Frontal cortex (tissue), 1 donor: Measurements from ENCODE around the gene FAM174C. TPM values are rescaled to one million over a fixed set of nuclear protein-coding genes. Genes with fewer than 3 reads are reported as not detected.

Experiments
- total RNA-seq: library from RNA; depleted of rRNA; stranded (reverse); fragments of >200 nt; gene quantifications from one replicate; pipeline ENCODE4 v1.2.3, GENCODE V29; 2014

Gene FAM174C
- total RNA-seq, 1 donor from 2014 or later, result 8.6 TPM

Other genes with a start within 250 kb of the FAM174C start
- 8.2 TPM for gene CNN2, start 248.9 kb upstream of the FAM174C start, total RNA-seq
- gene ABCA7, start 235.4 kb upstream of the FAM174C start, total RNA-seq, result 2.0 TPM
- 1.2 TPM for gene ARHGAP45, start 208.4 kb upstream of the FAM174C start, total RNA-seq
- gene POLR2E, start 180.2 kb upstream of the FAM174C start, total RNA-seq, result 35.5 TPM
- 150 TPM for gene GPX4, start 171.5 kb upstream of the FAM174C start, total RNA-seq
- 4.1 TPM for gene SBNO2, start 101.3 kb upstream of the FAM174C start, total RNA-seq
- gene STK11, start 69.8 kb upstream of the FAM174C start, total RNA-seq, result 45.7 TPM
- 5.3 TPM for gene CBARP, start 37.5 kb upstream of the FAM174C start, total RNA-seq
- 11.0 TPM for gene ATP5F1D, start 33.8 kb upstream of the FAM174C start, total RNA-seq
- gene MIDN, start 26.9 kb upstream of the FAM174C start, total RNA-seq, result 14.3 TPM
- 573 TPM for gene CIRBP, start 6.2 kb upstream of the FAM174C start, total RNA-seq
- gene EFNA2, start 10.3 kb downstream of the FAM174C start, total RNA-seq, result 13.0 TPM
- 27.7 TPM for gene NDUFS7, start 108.4 kb downstream of the FAM174C start, total RNA-seq
- 15.5 TPM for gene GAMT, start 126.0 kb downstream of the FAM174C start, total RNA-seq
- 43.6 TPM for gene DAZAP1, start 132.1 kb downstream of the FAM174C start, total RNA-seq
- gene RPS15, start 162.9 kb downstream of the FAM174C start, total RNA-seq, result 276 TPM
- gene APC2, start 174.6 kb downstream of the FAM174C start, total RNA-seq, result 116 TPM
- gene C19orf25, start 203.7 kb downstream of the FAM174C start, total RNA-seq, result 17.9 TPM
- gene PCSK4, start 214.8 kb downstream of the FAM174C start, total RNA-seq, result 3.7 TPM
- 2.4 TPM for gene REEP6, start 215.7 kb downstream of the FAM174C start, total RNA-seq
- under 0.01 TPM for gene ADAMTSL5, start 237.5 kb downstream of the FAM174C start, total RNA-seq
- gene PLK5, start 248.5 kb downstream of the FAM174C start, total RNA-seq, result not detected